ENCODE measurements around the gene COQ4.
"Not testable (repeated sequence)": the region's sequence is repeated elsewhere in the genome, so short reads cannot be mapped to it uniquely, and the experiment has no call there.

COQ4 gene

GRCh38 chr9:128335161-128335560 lies 12.5 kb downstream of the COQ4 start:
- Histone ChIP-seq H3K9me3 (no peaks in the 10 kb centered on the region), H3K4me3 (ENCODE audit: low read depth in 1 of 2, low read length in 1 of 2) (no peak overlapping the region), H3K36me3 (no peaks in the 10 kb centered on the region), H3K27ac (no peak overlapping the region), H3K27me3 (no peaks in the 10 kb centered on the region), H3K4me1 (ENCODE audit: control insufficient read depth in 1 of 2, insufficient read depth in 1 of 2, low read depth in 1 of 2, low read length in 1 of 2) (peaks cover 7 to 10% of the 10 kb centered on the region in 2 experiments)
- no peak for TF ChIP-seq CTCF (IDR thresholded peaks at IDR 0.05)

- H3K36me3 ChIP-seq = no peaks in the 10 kb centered on the region
- TF ChIP-seq CTCF (IDR thresholded peaks at IDR 0.05) = no peak
- H3K4me3 ChIP-seq (ENCODE audit: low read depth in 1 of 2, low read length in 1 of 2) = no peak overlapping the region
- no peaks in the 10 kb centered on the region for H3K27me3 ChIP-seq
- H3K4me1 ChIP-seq (ENCODE audit: control insufficient read depth in 1 of 2, insufficient read depth in 1 of 2, low read depth in 1 of 2, low read length in 1 of 2) = peaks cover 12 to 13% of the 10 kb centered on the region in 2 experiments
- no peak overlapping the region for H3K27ac ChIP-seq
- H3K9me3 ChIP-seq = no peaks in the 10 kb centered on the region
Measured at GRCh38 chr9:128335914-128336313, 13.3 kb downstream of the COQ4 start.

GRCh38 chr9:128337936-128338335 lies 15.3 kb downstream of the COQ4 start:
- no peak overlapping the region for H3K27ac ChIP-seq

GRCh38 chr9:128338852-128339614 lies 16.4 kb downstream of the COQ4 start:
- not testable (repeated sequence) for H3K4me3 ChIP-seq (ENCODE audit: low read depth in 1 of 2, low read length in 1 of 2); H3K36me3 ChIP-seq; H3K9me3 ChIP-seq; H3K27me3 ChIP-seq
- Histone ChIP-seq H3K4me1 (ENCODE audit: control insufficient read depth in 1 of 2, insufficient read depth in 1 of 2, low read depth in 1 of 2, low read length in 1 of 2) (peaks cover 20% of the 10 kb centered on the region in 2 experiments), H3K27ac (peak overlapping the region; percentile 63)

More at GRCh38 chr9:128337936-128338335, 15.3 kb downstream of the COQ4 start:
- no peaks in the 10 kb centered on the region for H3K36me3 ChIP-seq
- H3K4me3 ChIP-seq (ENCODE audit: low read depth in 1 of 2, low read length in 1 of 2) = no peak overlapping the region
- no peaks in the 10 kb centered on the region for H3K27me3 ChIP-seq
- peaks cover 20% of the 10 kb centered on the region in 2 experiments for H3K4me1 ChIP-seq (ENCODE audit: control insufficient read depth in 1 of 2, insufficient read depth in 1 of 2, low read depth in 1 of 2, low read length in 1 of 2)
- H3K9me3 ChIP-seq = no peaks in the 10 kb centered on the region
- no peak for TF ChIP-seq CTCF (IDR thresholded peaks at IDR 0.05)

GRCh38 chr9:128339761-128340690 lies 17.4 kb downstream of the COQ4 start, which contains the start of gene SLC27A4:
Gene SLC27A4, plus strand, starts transcription at chr9:128340527. Its CDS starts 2,606 bp downstream, at chr9:128343133.
- Histone ChIP-seq H3K36me3 (peaks cover 3% of the 10 kb centered on the region), H3K4me3 (ENCODE audit: low read depth in 1 of 2, low read length in 1 of 2) (peak within 1 kb of the TSS; percentile 68 to 75), H3K9me3 (no peaks in the 10 kb centered on the region), H3K4me1 (ENCODE audit: control insufficient read depth in 1 of 2, insufficient read depth in 1 of 2, low read depth in 1 of 2, low read length in 1 of 2) (peaks cover 20% of the 10 kb centered on the region in 2 experiments), H3K27ac (peak within 1 kb of the TSS; percentile 63), H3K27me3 (no peaks in the 10 kb centered on the region)
- no peak for TF ChIP-seq CTCF (IDR thresholded peaks at IDR 0.05)

Measured in neutrophil (primary cell).